Measurements from ENCODE around the gene LCN2.

- TF ChIP-seq POLR2A (IDR thresholded peaks at IDR 0.05) (no peak), CTCF (IDR thresholded peaks at IDR 0.05) (no peak)
Measured at GRCh38 chr9:128100581-128100980, 48.7 kb upstream of the LCN2 start.
